HG03097 (cell line): ENCODE measurements around the gene STAB2.

ENCODE experiments used
- ATAC-seq: cut with Tn5 transposase; IDR thresholded peaks from one replicate; pipeline ENCODE4 v1.9.1; 2021; ENCODE audit not compliant: unreplicated experiment, low FRiP score

STAB2 gene

GRCh38 chr12:103578926-103579325 lies 8.1 kb upstream of the STAB2 start:
- ATAC-seq: no peak

GRCh38 chr12:103580026-103580425 lies 7.0 kb upstream of the STAB2 start:
- ATAC-seq: no peak

GRCh38 chr12:103583008-103583407 lies 4.1 kb upstream of the STAB2 start:
- no peak for ATAC-seq

GRCh38 chr12:103586132-103586531 lies 941 bp upstream of the STAB2 start:
- ATAC-seq: no peak

- no peak for ATAC-seq
These were observed 1.6 kb downstream of the STAB2 start for GRCh38 chr12:103588680-103589079.

GRCh38 chr12:103589517-103589916 lies 2.4 kb downstream of the STAB2 start:
- ATAC-seq: no peak

GRCh38 chr12:103590271-103590670 lies 3.2 kb downstream of the STAB2 start:
- ATAC-seq: no peak

- ATAC-seq: no peak
These were observed 9.9 kb downstream of the STAB2 start for GRCh38 chr12:103596981-103597380.

GRCh38 chr12:103599274-103599673 lies 12.2 kb downstream of the STAB2 start:
- no peak for ATAC-seq

GRCh38 chr12:103600967-103601728 lies 14.1 kb downstream of the STAB2 start:
- ATAC-seq: no peak

GRCh38 chr12:103620395-103620794 lies 33.3 kb downstream of the STAB2 start:
- ATAC-seq: no peak

GRCh38 chr12:103623716-103624115 lies 36.6 kb downstream of the STAB2 start:
- ATAC-seq: no peak

GRCh38 chr12:103626498-103626897 lies 39.4 kb downstream of the STAB2 start:
- no peak for ATAC-seq

- no peak for ATAC-seq
These were observed 40.2 kb downstream of the STAB2 start for GRCh38 chr12:103627189-103627855.

GRCh38 chr12:103632554-103633216 lies 45.6 kb downstream of the STAB2 start:
- no peak for ATAC-seq

- ATAC-seq: no peak
These were observed 47.7 kb downstream of the STAB2 start for GRCh38 chr12:103634732-103635131.

GRCh38 chr12:103635419-103635818 lies 48.3 kb downstream of the STAB2 start:
- no peak for ATAC-seq

GRCh38 chr12:103637021-103637420 lies 49.9 kb downstream of the STAB2 start:
- no peak for ATAC-seq

- no peak for ATAC-seq
These were observed 50.4 kb downstream of the STAB2 start for GRCh38 chr12:103637429-103637828.

GRCh38 chr12:103639983-103640382 lies 52.9 kb downstream of the STAB2 start:
- no peak for ATAC-seq

GRCh38 chr12:103640410-103640809 lies 53.3 kb downstream of the STAB2 start:
- ATAC-seq: no peak

GRCh38 chr12:103640831-103641230 lies 53.8 kb downstream of the STAB2 start:
- no peak for ATAC-seq
